Small intestine (tissue), 7 donors: ENCODE data around the gene TSHZ2. TPM values are rescaled to one million over a fixed set of nuclear protein-coding genes. Genes with fewer than 3 reads are reported as not detected.

Experiments
- DNase-seq, 2 donors: peaks; one replicate each; pipeline versions ENCODE4 v3.0.0 to v3.0.0-alpha.2; 2013
- FAIRE-seq: peaks from 2 replicates; lab custom pipeline; 2012; peaks lifted over from hg19 to GRCh38; lab: Jason Lieb, UNC
- H3K27ac ChIP-seq, 3 donors: one replicate each; pipeline ENCODE4 v1.5.1; 2013; ENCODE audit warnings: low read length in 2 of 3, mild to moderate bottlenecking in 2 of 3, control low read depth in 1 of 3, inconsistent platforms in 1 of 3, low read depth in 1 of 3, moderate library complexity in 1 of 3
- H3K27me3 ChIP-seq, 3 donors: one replicate each; pipeline ENCODE4 v1.6.1; 2013; ENCODE audit warnings: low read length in 3 of 3, inconsistent platforms in 1 of 3; ENCODE audit not compliant: control insufficient read depth in 3 of 3, insufficient read depth in 3 of 3
- H3K36me3 ChIP-seq, 3 donors: one replicate each; pipeline ENCODE4 v1.6.1; 2013; ENCODE audit warnings: low read length in 3 of 3, inconsistent platforms in 1 of 3, low read depth in 1 of 3, mild to moderate bottlenecking in 1 of 3, moderate library complexity in 1 of 3; ENCODE audit not compliant: control insufficient read depth in 3 of 3, insufficient read depth in 2 of 3
- H3K4me1 ChIP-seq, 3 donors: one replicate each; pipeline ENCODE4 v1.6.1; 2013; ENCODE audit warnings: low read length in 2 of 3, inconsistent platforms in 1 of 3, low read depth in 1 of 3, mild to moderate bottlenecking in 1 of 3, moderate library complexity in 1 of 3; ENCODE audit not compliant: control insufficient read depth in 3 of 3, insufficient read depth in 2 of 3
- H3K4me3 ChIP-seq, 3 donors: one replicate each; pipeline ENCODE4 v1.5.1; 2013; ENCODE audit warnings: low read length in 3 of 3, control low read depth in 1 of 3, inconsistent platforms in 1 of 3, low read depth in 1 of 3, mild to moderate bottlenecking in 1 of 3, moderate library complexity in 1 of 3
- H3K9me3 ChIP-seq, 2 donors: one replicate each; pipeline ENCODE4 v1.6.1; 2013; ENCODE audit warnings: low read depth in 1 of 2, low read length in 1 of 2; ENCODE audit not compliant: control insufficient read depth in 2 of 2, insufficient read depth in 1 of 2
- WGBS, 3 donors: extraction: QIAGEN DNeasy Blood & Tissue Kit; methylation state at CpG; one replicate each; pipeline ENCODE4 v1.1.7; 2013; 5-methylcytosine and 5-hydroxymethylcytosine counted together
- polyA plus RNA-seq, 4 donors: library from polyadenylated mRNA; stranded (reverse) in 3 of 4; unstranded in 1 of 4; fragments of 200-250 nt in 3 of 4; fragments of 120-200 nt in 1 of 4; gene quantifications; one replicate each; pipeline versions ENCODE4 v1.2.1 to v1.2.3, GENCODE V29; 2013
- donor health status: healthy with polysubstance abuse.
- donor health status: control.
- donor health status: control.
- donor health status: Bipolar disorder and iron deficiency.
- donor health status: healthy.

Gene TSHZ2
- polyA plus RNA-seq, 4 donors, result 0.67 to 4.4 (median 2.1) TPM

DNA sequence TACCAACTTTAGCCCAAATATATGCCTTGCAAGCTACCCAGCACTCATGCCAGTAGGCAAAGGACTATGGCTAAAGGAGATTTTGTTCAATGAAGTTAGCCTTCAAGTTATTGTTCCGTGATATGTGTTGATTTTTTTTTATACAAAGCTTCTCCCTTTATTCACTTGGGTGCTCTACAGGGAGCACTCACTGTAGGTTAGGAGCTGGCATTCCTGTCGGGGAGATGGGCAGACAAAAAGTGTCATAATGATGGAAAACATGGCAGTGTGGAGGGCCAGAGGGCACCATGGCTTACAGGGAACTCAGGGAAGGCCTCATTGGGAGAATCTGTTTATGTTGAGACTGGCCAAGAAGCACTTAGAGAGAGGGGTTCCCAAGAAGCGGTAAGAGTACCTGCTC lies 292.4 kb downstream of the TSHZ2 start:
- Histone ChIP-seq H3K4me3 (no peak overlapping the region), H3K27ac (no peak overlapping the region), H3K4me1 (no peaks in the 10 kb centered on the region), H3K36me3 (no peaks in the 10 kb centered on the region), H3K27me3 (peaks cover 0 to 2% (median 0%) of the 10 kb centered on the region in 3 donors), H3K9me3 (no peaks in the 10 kb centered on the region)
- FAIRE-seq, result no peak
- DNase-seq, result no peak
- 86 to 91% (median 89%) methylated on average over 3 of the region's 3 CpGs for WGBS, 3 donors

GRCh38 chr20:53265304-53265875 lies 293.2 kb downstream of the TSHZ2 start:
- Histone ChIP-seq H3K27ac (no peak overlapping the region), H3K36me3 (no peaks in the 10 kb centered on the region), H3K4me3 (no peak overlapping the region), H3K4me1 (no peaks in the 10 kb centered on the region), H3K9me3 (no peaks in the 10 kb centered on the region), H3K27me3 (peaks cover 0 to 2% (median 0%) of the 10 kb centered on the region in 3 donors)
- FAIRE-seq, result no peak
- 75 to 86% (median 81%) methylated on average over 8 of the region's 8 CpGs for WGBS, 3 donors
- no peak for DNase-seq

GRCh38 chr20:53269380-53269779 lies 297.2 kb downstream of the TSHZ2 start:
- H3K4me3 ChIP-seq, result no peak overlapping the region
- no peaks in the 10 kb centered on the region for H3K27me3 ChIP-seq
- no peak for DNase-seq
- no peaks in the 10 kb centered on the region for H3K4me1 ChIP-seq
- no peak for FAIRE-seq
- no peaks in the 10 kb centered on the region for H3K9me3 ChIP-seq
- H3K36me3 ChIP-seq, result no peaks in the 10 kb centered on the region
- WGBS, 3 donors, result 82 to 85% (median 82%) methylated on average over 2 of the region's 2 CpGs
- no peak overlapping the region for H3K27ac ChIP-seq

DNA sequence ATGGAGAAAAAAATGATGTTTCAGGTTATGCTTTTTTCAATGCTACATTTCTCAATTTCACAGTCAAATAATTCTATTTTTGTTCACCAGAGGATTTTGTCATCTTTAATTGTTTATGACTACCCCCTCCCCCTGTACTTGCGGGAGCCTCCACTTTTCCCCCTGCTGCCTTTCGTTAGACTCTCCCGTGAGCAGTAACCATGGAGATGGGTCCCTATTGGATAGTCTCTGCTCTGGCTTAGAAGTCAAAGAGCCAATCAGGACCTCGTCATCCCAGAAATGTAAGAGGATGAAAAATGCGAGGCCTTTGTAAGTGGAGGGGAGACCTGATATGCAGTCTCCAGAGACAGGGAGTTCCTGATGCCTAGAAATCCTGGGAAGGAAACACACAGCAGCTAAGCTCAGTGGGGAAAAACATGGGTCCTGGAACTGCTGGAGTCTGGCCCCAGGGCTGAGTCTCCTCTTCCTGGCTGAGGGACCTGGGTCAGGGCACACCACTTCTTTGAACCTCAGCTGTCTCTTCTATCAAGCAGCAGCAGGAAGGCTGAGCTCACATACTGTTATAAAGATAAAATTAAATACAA lies 298.7 kb downstream of the TSHZ2 start:
- Histone ChIP-seq H3K27me3 (no peaks in the 10 kb centered on the region), H3K27ac (no peak overlapping the region), H3K4me3 (no peak overlapping the region), H3K36me3 (no peaks in the 10 kb centered on the region), H3K9me3 (no peaks in the 10 kb centered on the region), H3K4me1 (no peaks in the 10 kb centered on the region)
- FAIRE-seq, result no peak
- 80 to 93% (median 90%) methylated on average over 5 of the region's 5 CpGs for WGBS, 3 donors
- no peak for DNase-seq

DNA sequence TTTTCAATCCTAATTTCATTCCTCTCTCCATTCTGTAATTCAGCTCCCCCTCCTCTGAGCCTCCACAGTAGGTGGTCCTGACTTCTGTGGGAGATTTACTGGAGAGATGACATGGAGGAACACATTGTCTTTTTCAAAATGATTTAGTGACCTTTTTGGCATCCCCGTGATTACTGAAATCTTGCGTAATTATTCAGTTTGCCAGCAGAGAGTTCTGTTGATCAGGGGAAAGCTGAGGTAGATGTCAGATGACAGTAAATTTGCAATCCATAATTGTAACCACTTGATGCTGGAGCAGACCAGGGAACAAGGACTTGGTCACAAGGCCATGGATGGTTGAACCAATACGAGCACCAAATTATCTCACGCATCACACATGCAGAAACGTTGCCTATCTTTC lies 302.2 kb downstream of the TSHZ2 start:
- FAIRE-seq (no peak), DNase-seq (no peak)
- H3K4me3 ChIP-seq, result no peak overlapping the region
- WGBS, 3 donors, result 79 to 90% (median 82%) methylated on average over 5 of the region's 5 CpGs
- no peak overlapping the region for H3K27ac ChIP-seq
- no peaks in the 10 kb centered on the region for H3K27me3 ChIP-seq
- H3K4me1 ChIP-seq, result no peaks in the 10 kb centered on the region
- no peaks in the 10 kb centered on the region for H3K36me3 ChIP-seq
- H3K9me3 ChIP-seq, result no peaks in the 10 kb centered on the region

- no peak overlapping the region for H3K27ac ChIP-seq
- no peaks in the 10 kb centered on the region for H3K9me3 ChIP-seq
- H3K4me3 ChIP-seq, result no peak overlapping the region
- H3K4me1 ChIP-seq, result no peaks in the 10 kb centered on the region
- DNase-seq (no peak), FAIRE-seq (no peak)
- H3K36me3 ChIP-seq, result no peaks in the 10 kb centered on the region
- 57 to 75% (median 69%) methylated on average over 3 of the region's 3 CpGs for WGBS, 3 donors
- no peaks in the 10 kb centered on the region for H3K27me3 ChIP-seq
Observed at GRCh38 chr20:53274807-53275206, 302.6 kb downstream of the TSHZ2 start.

DNA sequence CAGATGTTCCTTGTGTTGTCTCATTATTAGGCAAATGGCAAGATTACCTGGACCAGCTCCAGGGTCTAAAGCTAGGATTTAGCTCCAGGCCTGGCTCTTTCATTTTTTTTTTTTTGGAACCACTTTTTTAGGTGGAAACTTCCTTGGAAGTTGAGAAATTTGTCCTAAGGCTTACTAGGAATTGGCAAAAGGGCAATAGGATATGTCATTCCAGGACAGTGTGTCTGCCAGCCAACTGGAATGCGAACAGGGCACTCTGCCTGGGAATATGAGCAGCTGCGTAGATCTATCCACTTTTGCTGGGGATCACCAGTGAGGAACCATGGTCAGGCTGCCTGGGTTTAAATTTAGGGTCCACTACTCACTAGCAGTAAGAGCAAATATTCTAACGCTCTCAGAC lies 304.0 kb downstream of the TSHZ2 start:
- no peaks in the 10 kb centered on the region for H3K9me3 ChIP-seq
- no peaks in the 10 kb centered on the region for H3K27me3 ChIP-seq
- no peaks in the 10 kb centered on the region for H3K4me1 ChIP-seq
- H3K4me3 ChIP-seq, result no peak overlapping the region
- 80 to 86% (median 83%) methylated on average over 3 of the region's 3 CpGs for WGBS, 3 donors
- DNase-seq (no peak), FAIRE-seq (no peak)
- no peaks in the 10 kb centered on the region for H3K36me3 ChIP-seq
- no peak overlapping the region for H3K27ac ChIP-seq

DNA sequence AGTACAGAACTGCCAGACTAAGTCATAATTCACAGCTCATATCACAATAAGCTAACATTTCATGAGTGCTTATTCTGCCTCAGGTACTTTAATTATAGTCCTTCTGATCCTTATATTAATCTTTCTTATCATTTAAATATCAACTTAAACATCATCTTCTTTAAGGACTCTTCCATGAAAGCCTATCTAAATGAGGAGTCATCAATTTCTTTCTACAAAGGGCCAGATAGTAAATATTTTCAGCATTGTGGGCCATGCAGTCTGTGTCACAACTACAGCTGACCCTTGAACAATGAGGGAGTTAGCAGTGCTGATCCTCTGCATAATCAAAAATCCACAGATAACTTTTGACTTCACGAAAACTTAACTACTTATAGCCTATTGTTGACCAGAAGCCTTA lies 306.4 kb downstream of the TSHZ2 start:
- Histone ChIP-seq H3K36me3 (no peaks in the 10 kb centered on the region), H3K27me3 (no peaks in the 10 kb centered on the region), H3K4me3 (no peak overlapping the region), H3K27ac (no peak overlapping the region), H3K9me3 (no peaks in the 10 kb centered on the region), H3K4me1 (no peaks in the 10 kb centered on the region)
- DNase-seq (no peak), FAIRE-seq (no peak)
- WGBS, 3 donors, result 87 to 91% (median 89%) methylated on average over 1 of the region's 1 CpG

DNA sequence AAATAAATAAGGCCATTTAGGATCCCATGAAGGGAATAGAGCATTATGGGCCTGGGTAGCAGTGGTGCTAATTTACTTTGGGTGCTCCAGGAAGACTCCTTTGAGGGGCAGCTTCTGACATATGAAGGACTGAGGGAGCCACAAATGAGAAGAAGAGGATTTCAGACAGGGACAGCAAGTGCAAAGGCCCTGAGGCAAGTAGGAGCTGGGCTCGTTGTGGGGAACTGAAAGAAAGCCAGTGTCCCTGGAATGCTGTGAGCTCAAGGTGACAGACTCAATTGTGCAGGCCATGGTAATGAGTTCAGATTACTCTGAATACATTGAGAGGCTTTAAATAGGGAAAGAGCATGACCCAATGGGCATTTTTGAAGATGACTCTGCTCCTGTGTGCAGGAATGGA lies 307.6 kb downstream of the TSHZ2 start:
- Histone ChIP-seq H3K9me3 (no peaks in the 10 kb centered on the region), H3K27ac (no peak overlapping the region), H3K27me3 (no peaks in the 10 kb centered on the region), H3K36me3 (no peaks in the 10 kb centered on the region), H3K4me3 (no peak overlapping the region), H3K4me1 (no peaks in the 10 kb centered on the region)
- FAIRE-seq (no peak), DNase-seq (no peak)
- 76 to 79% (median 76%) methylated on average over 1 of the region's 1 CpG for WGBS, 3 donors
